NCI-H2196 (cell line): Measurements from ENCODE around the gene CLDN1.

Experiments
- DNase-seq: peaks from one replicate; lab custom pipeline; 2025; ENCODE audit not compliant: unreplicated experiment; lab: John Stamatoyannopoulos, UW

Gene CLDN1

DNA sequence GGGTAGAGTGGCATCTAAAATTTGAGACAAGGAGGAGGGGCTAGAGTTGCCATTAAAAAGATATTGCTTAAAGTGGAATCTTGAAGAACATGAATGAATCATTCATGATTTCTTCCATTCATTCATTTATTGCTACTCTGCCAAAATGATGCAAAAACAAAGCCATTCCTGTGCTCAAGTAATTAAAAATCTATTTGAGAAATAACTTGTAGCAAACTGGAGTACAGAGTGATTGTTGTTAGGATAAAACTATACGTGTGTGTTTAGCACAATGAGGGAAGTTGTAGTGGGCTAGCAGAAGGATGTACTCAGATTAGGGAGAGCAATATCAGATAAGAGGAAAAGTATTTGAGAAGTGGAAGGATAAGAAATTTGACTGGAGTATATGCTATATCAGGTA is 11.7 kb upstream of the CLDN1 start:
- DNase-seq, result no peak

DNA sequence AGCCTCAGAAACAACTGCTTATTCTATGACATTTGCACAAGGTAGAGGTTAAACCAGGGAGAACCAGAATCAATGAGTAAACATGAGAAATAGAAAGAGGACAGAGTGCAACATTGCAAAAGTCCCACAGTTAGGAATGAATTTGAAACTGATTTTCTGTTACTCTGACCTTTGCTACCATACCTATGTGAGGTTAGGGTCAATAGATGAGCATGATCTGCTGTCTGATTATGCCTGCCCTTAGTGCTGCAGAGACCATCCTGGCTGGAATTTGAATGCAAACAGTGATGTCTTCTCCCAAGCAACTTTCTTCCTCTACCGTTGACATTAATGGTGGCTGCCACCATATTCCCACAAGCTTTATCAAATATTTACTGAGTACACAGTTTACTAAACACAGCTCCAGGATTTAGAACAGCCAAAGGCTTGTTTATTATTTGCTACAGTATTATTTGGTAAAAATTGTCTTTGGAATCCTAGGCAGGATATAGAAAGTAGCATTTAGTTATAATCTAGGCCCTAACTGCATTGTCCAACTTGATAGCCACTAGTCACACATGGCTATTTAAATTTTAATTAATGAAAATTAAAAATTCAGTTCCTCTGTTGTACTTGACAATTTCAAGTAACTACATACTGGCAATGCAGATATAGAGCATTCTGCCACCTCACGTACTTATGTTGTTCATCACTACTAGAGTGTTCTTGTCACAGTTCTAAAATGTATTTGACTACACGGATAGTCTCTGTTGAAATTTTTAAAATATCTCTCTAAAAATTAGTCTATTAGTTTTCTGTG is 8.9 kb upstream of the CLDN1 start:
- no peak for DNase-seq

DNA sequence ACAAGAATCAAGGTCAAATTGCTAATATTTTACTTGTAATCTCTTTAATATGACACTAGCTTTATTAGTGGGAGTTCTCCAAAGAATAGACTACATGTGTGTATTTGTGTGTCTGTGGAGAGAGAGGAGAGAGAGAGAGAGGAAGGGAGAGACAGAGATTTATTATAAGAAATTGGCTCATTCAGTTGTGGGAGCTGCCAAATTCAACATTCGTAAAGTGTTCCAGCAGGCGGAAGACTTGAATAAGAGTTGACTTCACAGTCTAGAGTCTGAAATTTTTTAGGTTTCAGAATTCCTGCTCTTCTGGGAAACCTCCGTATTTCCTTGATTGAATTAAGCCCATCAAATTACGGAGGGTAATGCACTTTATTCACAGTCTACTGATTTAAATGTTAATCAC is 4.7 kb upstream of the CLDN1 start:
- DNase-seq, result no peak

DNA sequence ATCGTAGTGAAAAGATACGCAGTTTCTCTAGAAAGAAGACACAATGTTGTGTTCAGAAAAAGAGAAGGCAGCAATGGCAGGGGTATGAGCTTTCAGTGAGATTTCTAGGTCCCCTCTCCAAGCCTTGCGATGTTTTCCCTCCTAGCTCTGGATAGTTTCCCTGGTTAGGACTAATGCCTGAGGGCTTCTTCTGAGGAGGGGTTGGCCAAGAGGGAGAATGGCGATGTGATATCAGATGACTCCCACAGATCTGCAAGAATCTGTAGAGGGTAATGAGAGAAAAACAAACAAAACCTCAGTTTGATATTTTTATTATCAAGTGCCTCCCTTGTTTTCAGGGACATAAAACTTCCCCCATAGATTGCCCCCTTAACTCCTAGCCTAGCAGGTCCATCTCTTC is 4.1 kb upstream of the CLDN1 start:
- no peak for DNase-seq

DNA sequence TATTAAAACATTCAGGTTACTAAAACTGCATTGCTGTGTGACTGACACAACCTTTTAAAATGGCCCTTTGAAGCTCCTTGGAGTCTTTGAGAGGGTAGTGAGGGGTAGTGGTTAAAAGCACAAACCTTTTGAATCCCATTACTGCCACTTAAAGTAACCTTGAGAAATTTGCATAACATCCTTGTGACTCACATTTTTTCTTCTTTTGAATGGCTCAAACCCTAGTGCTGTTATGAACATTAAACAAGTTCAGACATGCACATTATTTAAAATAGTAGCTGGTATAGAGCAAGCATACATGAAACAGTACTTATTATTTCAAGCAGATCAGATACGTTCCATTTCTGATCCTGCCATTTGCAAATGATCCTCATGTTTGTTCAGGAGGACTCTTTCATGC is 3.7 kb upstream of the CLDN1 start:
- DNase-seq, result no peak

DNA sequence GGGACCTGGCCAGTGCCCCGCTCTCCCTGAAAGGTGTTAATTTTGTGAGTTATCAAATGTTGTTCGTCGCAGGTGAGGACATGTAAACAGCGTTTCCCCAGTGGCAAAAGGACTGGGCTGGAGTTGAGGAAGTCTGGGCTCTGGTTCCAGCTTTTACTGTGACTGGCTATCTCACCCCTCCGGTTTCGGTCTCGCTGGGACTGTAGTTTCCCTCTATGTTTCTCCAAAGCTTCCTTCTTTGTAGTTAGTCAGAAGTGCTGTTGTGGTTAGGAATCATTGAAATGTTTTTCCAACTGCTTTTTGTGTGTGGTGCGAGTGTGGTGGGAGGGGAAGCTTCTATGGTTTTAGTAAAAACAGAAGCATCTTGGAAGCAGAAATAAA is 990 bp upstream of the CLDN1 start:
- DNase-seq, result no peak

DNA sequence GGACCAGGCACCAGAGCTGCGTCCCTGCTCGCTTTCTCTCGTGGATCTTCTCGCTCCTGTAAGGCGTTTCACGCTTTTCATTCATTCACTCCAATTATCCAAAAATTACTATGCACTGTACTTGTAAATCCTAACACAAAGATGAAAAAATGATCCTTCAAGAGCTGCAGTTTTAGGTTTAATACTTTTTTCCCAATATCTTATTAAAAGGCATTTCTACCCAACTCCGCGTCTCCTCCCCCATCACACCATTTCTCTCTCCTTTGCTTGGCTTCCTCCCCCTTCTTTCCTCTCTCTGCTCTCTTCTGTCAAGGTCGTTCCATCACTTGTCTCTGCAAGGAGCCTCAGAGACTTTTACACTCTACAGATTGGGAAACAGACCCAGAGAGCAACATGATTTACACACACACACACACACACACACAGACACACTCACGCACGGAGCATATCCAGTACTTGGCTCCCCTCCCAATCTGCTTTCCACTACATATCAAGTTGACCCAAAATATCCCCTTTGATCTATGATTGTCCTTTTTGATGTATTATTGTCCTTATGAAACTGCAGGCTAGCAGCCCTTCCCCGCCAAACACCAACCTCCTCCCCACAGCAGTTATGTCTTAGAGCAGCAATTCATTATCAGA is 479 bp upstream of the CLDN1 start:
- DNase-seq, result no peak

DNA sequence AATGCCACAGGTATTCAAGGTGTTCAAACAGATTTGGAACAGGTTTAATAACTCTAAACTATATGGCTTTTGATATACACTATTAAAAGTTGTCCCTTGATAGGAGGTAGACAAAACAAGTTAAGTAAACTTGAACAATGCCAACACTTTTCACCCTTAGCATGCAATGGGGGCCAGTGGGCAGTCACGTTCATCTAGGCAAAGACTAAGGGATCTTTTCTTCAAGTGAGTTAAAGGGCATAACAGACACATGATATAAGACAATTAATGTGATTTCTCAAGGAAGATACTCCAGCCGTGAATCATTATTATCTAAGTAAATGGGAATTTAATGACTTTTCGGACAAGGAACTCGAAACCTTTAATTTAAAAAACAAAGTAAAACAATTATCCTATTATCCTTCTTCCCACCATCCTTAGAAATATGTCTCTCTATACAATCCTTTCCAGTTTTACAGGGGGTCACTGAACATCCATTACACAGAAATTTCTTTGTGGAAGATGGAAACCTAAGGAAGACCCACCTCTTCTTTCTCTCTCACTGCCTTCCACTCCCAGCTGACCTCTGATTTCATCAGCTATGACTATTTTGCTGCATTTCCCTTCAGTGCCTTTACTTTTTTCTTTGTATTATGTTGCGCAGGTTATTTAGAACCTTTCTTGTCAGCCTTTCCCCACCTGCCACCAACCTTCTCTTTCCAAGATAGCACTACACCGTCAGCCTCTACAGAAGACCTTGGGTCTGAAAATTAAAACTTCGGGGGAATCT is 1.5 kb downstream of the CLDN1 start:
- no peak for DNase-seq

DNA sequence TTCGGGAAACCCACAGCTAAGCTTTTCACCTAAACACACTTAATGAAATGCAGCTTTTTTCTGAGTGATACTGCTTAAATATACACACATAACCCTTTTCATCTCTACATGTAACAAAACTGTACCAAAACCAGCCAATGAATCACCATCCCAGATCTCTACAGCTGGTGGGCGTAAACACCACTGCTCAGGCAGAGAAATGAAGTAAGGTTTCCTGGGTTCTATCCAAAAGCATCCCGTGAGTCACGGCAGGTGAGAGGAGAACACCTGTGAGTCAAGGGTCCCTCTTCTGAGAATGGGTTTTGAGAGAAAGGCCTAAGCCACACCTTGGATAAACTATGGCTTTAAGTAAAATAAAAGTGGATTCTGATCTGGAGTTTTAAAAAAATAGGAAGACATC is 2.6 kb downstream of the CLDN1 start:
- no peak for DNase-seq

DNA sequence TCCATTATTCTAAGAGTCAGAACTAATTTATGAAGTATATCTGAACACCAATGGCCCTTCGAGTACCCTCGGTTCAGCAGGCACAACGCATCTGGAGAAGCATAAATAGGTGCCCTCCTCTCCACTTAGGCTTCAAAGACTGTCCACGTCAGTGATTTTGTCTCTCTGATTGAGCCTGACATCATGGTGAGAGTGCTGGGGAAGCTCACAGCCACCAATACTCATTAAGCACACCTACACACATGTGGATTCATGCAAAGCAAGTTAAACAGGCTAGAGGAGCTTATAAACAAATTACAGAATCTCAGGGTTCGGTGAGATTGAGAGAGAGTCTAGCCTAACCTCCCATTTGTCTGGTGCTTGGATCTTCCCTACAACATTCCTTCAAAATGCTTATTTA is 3.6 kb downstream of the CLDN1 start:
- DNase-seq, result no peak

- DNase-seq, result no peak
These were observed 7.5 kb downstream of the CLDN1 start for GRCh38 chr3:190314741-190315140.

DNA sequence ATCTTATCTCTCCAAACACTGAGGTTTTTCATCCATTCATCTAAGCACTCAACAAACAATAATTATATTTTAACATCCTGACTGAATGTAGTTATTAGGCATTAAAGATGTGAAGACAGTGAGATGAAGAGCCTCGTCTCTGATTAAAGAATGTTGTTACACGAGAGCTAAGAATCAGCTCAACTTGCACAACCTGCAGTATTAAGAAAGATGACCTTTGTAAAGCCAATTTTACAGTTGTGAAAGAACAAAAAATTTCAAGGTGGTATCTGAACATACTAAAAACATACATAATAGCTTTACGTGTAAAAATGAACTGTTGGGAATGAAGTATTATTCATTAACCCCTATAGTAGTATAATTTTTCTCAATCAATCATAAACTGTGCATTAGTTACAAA is 12.8 kb downstream of the CLDN1 start:
- DNase-seq, result no peak

GRCh38 chr3:190308154-190308553 is 14.1 kb downstream of the CLDN1 start:
- no peak for DNase-seq

DNA sequence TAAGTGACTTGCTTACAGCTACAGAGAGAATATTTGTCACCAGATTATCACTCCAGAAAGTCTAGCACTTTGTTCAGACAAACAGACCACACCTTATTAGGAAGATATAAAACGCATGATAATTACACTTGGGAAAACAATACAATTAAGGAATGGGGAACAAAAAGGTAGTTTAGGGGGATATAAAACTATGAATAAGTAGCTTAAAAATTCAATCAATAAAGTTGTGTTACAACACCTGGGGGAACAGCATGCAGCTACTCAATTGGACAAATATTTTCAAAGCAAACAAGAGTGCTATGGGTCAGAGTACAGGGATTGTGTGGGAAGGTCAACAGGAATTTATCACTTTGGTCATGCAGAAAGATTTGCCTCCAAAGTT is 15.1 kb downstream of the CLDN1 start:
- DNase-seq, result no peak

DNA sequence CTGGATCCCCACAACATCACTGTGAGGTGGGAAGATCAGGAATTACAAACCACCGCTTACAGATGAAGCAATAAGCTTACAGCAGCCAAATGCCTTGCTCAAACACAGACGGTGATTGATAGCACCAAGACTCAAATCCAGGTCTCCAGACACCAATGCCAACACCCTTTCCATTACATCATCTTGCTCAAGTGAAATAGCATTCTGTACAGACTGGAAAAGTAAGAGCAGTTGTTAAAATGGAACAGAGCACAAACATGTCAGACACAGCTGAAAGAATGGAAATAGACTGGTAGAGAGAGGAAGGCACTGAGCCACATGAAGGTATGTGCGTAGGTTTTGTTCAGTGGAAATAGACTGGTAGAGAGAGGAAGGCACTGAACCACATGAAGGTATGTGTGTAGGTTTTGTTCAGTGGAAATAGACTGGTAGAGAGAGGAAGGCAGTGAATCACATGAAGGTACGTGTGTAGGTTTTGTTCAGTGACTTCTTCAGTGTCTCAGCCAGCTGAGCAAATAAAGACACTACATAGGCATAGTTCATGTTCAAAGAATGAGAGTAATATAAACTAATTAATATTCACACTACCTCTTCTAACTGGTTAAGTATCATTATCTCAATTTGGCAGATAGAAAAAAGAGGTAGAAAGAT is 15.6 kb downstream of the CLDN1 start:
- DNase-seq, result no peak

GRCh38 chr3:190306026-190306425 is 16.2 kb downstream of the CLDN1 start:
- no peak for DNase-seq

DNA sequence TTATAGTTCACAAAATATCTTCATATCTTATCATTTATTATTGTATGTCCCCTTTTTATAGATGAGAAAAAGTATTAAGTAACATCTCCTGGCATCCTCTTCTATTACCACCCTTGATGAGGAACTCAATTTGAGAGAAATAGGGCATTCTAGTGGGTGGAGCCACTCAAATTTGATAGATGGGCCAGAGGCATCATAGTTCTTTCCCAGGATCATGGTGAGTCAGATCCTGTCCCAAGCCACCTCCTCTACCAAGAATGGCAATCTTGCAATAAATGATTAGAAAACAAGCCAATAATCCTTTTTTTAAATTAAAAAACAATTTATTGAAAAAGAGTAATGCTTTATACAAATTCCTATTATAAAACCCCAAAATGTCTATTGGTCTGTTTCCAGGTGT is 16.8 kb downstream of the CLDN1 start:
- no peak for DNase-seq

GRCh38 chr3:190303884-190304283 is 18.4 kb downstream of the CLDN1 start:
- no peak for DNase-seq

DNA sequence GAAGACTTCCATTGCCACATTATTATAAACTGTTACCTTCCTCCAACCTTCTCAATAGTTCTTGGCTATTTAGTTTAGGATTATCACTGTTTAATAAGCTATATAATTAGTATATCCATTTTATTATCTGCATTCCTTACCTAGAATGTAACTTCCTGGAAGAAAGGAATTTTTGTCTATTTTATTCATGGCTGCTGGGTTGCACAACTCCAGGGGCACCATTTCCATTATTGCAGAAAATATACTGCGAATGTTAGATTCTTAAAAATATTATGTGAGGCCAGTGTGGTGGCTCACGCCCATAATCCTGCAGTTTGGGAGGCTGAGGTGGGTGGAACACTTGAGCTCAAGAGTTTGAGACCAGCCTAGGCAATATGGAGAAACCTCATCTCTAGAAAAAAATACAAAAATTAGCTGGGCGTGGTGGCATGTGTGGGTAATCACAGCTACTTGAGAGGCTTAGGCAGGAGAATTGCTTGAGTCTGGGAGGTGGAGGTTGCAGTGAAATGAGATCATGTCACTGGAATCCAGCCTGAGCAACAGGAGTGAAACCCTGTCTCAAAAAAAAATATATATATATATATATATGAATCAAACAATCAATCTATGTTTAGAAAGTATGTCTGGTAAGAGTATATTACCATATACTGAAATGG is 19.9 kb downstream of the CLDN1 start:
- DNase-seq, result no peak

- no peak for DNase-seq
These were observed 20.7 kb downstream of the CLDN1 start for GRCh38 chr3:190301591-190301990.

- DNase-seq, result no peak
These were observed 22.3 kb downstream of the CLDN1 start for GRCh38 chr3:190299969-190300368.
